ENCODE data around the gene TCEA2. TPM values are rescaled to one million over a fixed set of nuclear protein-coding genes. Genes with fewer than 3 reads are reported as not detected.
A peak's percentile ranks its signal among the peaks of the same experiment; 100 is the strongest.

Gene TCEA2
- total and polyA plus RNA-seq, 2 of the 13 experiments (the other 11 are each of a cell fraction or from before 2014, with no cell fraction given): 28.1 to 33.7 TPM

DNA sequence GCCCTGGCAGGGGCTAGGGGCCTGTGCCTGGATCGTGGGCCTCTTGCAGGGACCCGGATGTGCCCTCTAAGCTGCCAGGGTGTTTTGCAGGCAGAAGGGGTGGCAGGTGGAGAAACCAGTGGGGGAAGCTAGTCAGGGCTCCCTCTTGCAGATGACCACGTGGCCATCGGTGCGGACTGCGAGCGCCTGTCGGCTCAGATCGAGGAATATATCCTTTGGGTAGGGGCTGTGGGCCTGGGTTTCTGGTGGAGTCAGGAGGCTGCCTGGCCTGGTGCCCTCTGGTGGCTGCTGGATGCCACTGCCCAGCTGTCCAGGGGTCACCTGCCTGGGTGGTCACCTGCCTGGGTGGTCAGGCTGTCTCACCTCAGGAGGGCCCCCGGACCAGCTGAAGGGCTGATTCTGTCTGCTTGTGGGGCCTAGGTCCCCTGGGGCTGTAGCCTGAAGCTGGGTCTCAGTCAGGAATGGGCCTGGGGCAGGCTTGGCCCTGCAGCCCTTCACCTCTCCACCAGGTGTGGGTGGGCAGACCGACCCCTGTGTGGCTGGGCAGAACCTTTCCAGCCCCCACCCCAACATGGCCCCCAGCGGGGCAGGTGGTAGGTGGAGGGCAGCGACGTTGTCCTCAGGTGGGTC lies 6.7 kb downstream of the TCEA2 start:
- peak overlapping the region in 1 of 3 experiments; percentile 11; a peak in 1 of 6 replicates for H3K4me3 ChIP-seq (replicated peaks in 1 of 3; ENCODE audit: insufficient read depth in 1 of 3, low read depth in 2 of 3, low read length in 3 of 3)
- 31% methylated on average over 6 of the region's 14 CpGs for WGBS (ENCODE audit: low lambda C conversion rate)
- no peaks in the 10 kb centered on the region for H3K79me2 ChIP-seq (ENCODE audit: insufficient read depth, low read length)
- peak; percentile 62 for DNase-seq (ENCODE audit: low spot score)
- peak; percentile 67 for ATAC-seq
- intact Hi-C loops (cut with micrococcal nuclease; ENCODE audit: unreplicated experiment) (loop anchor here (2.0 kb wide), 1 partner anchor 15 kb away; no protein-coding TSS in a partner anchor), in situ Hi-C loops (cut with HindIII; ENCODE audit: extremely low pct_ligation_motif_present, low pct_unique_long_range_greater_than_20kb) (no loop called here)
- ChIA-PET POLR2A (interaction anchor here (0.7 to 1.9 kb wide), 3 partner anchors 10 to 89 kb away, joined by 3 to 8 read pairs (median 3); partner anchors contain the start of genes OPRL1 and PRPF6), CTCF (ENCODE audit: low intra/inter-chr PET ratio, low total read pairs) (interaction anchor here (1.1 to 1.6 kb wide), 5 partner anchors 15 to 532 kb away, joined by 3 to 13 read pairs (median 4); partner anchors contain the start of gene PTK6)
- no peaks in the 10 kb centered on the region for H3K9me3 ChIP-seq (ENCODE audit: low read length)
- no peak overlapping the region for H2AFZ ChIP-seq (ENCODE audit: low read length)
- H3K4me2 ChIP-seq (ENCODE audit: low read depth, low read length): peak overlapping the region; percentile 48
- peaks cover 37% of the 10 kb centered on the region for H3K4me1 ChIP-seq (ENCODE audit: insufficient read depth, low read length)
- H3K27ac ChIP-seq (ENCODE audit: extremely low read length, insufficient read depth, low read length): no peak overlapping the region
- no TSS peak for BruUV-seq (replicated peaks)
- no peaks in the 10 kb centered on the region for H3K36me3 ChIP-seq (replicated peaks in 1 of 2; ENCODE audit: control insufficient read depth in 1 of 2, insufficient read depth in 2 of 2, low read length in 2 of 2)
- H3K27me3 ChIP-seq (ENCODE audit: control insufficient read depth in 1 of 2, insufficient read depth in 2 of 2, low read length in 2 of 2): peaks cover 3 to 11% of the 10 kb centered on the region in 2 experiments; a peak in 2 of 5 replicates
- H3K9ac ChIP-seq (ENCODE audit: insufficient read depth, low read depth, low read length): no peak overlapping the region
- FAIRE-seq: peak; percentile 90
- no peaks in the 10 kb centered on the region for H4K20me1 ChIP-seq (ENCODE audit: insufficient read depth, low read length)
- no peak for TF ChIP-seq NR1H2 (CRISPR knock-in tag; IDR thresholded peaks at IDR 0.05; ENCODE audit: borderline replicate concordance, low read depth)
- TF ChIP-seq CEBPG (CRISPR knock-in tag; IDR thresholded peaks at IDR 0.05): no peak
- no peak for TF ChIP-seq ZKSCAN1 (IDR thresholded peaks at IDR 0.05; ENCODE audit: low read length)
- no peak for TF ChIP-seq ZNF234 (CRISPR knock-in tag; conservative IDR thresholded peaks at IDR 0.05)
- TF ChIP-seq ZNF883 (CRISPR knock-in tag; IDR thresholded peaks at IDR 0.05; ENCODE audit: not compliant biosample characterization): peak; percentile 75
- TF ChIP-seq, protein P1, sequence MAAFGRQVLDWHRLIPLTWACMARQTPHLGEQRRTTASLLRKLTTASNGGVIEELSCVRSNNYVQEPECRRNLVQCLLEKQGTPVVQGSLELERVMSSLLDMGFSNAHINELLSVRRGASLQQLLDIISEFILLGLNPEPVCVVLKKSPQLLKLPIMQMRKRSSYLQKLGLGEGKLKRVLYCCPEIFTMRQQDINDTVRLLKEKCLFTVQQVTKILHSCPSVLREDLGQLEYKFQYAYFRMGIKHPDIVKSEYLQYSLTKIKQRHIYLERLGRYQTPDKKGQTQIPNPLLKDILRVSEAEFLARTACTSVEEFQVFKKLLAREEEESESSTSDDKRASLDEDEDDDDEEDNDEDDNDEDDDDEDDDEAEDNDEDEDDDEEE (CRISPR knock-in tag; IDR thresholded peaks at IDR 0.05): no peak
- TF ChIP-seq, protein P2, sequence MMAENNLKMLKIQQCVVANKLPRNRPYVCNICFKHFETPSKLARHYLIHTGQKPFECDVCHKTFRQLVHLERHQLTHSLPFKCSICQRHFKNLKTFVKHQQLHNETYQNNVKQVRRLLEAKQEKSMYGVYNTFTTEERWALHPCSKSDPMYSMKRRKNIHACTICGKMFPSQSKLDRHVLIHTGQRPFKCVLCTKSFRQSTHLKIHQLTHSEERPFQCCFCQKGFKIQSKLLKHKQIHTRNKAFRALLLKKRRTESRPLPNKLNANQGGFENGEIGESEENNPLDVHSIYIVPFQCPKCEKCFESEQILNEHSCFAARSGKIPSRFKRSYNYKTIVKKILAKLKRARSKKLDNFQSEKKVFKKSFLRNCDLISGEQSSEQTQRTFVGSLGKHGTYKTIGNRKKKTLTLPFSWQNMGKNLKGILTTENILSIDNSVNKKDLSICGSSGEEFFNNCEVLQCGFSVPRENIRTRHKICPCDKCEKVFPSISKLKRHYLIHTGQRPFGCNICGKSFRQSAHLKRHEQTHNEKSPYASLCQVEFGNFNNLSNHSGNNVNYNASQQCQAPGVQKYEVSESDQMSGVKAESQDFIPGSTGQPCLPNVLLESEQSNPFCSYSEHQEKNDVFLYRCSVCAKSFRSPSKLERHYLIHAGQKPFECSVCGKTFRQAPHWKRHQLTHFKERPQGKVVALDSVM (CRISPR knock-in tag; IDR thresholded peaks at IDR 0.05): 0 out of 2 replicates have a peak, but pooled peaks have one; percentile 28
- TF ChIP-seq HNRNPK (IDR thresholded peaks at IDR 0.05; ENCODE audit: low read depth, low read length, poor library complexity, severe bottlenecking): no peak
- TF ChIP-seq GPN1 (CRISPR knock-in tag; IDR thresholded peaks at IDR 0.05; ENCODE audit: borderline replicate concordance): peak; percentile 67; the same call in 1 of the 2 replicates
- TF ChIP-seq HNRNPLL (IDR thresholded peaks at IDR 0.05; ENCODE audit: low read depth, low read length, poor library complexity, severe bottlenecking): no peak
- no peak for TF ChIP-seq CBX1 (IDR thresholded peaks at IDR 0.05; ENCODE audit: low read depth)
- 0 out of 2 replicates have a peak, but pooled peaks have one; percentile 36 for TF ChIP-seq MXD4 (CRISPR knock-in tag; IDR thresholded peaks at IDR 0.05)
- TF ChIP-seq RFX1 (IDR thresholded peaks at IDR 0.05): no peak
- TF ChIP-seq, protein P3, sequence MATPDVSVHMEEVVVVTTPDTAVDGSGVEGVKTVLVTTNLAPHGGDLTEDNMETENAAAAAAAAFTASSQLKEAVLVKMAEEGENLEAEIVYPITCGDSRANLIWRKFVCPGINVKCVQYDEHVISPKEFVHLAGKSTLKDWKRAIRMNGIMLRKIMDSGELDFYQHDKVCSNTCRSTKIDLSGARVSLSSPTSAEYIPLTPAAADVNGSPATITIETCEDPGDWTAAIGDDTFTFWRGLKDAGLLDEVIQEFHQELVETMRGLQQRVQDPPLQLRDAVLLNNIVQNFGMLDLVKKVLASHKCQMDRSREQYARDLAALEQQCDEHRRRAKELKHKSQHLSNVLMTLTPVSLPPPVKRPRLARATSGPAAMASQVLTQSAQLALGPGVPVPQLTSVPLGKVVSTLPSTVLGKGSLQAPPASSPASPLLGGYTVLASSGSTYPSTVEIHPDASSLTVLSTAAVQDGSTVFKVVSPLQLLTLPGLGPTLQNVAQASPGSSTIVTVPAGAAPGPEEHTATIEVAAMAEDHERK (CRISPR knock-in tag; IDR thresholded peaks at IDR 0.05; ENCODE audit: low read depth): no peak
- no peak for TF ChIP-seq MBNL3 (CRISPR knock-in tag; conservative IDR thresholded peaks at IDR 0.05)
- TF ChIP-seq ZNF260 (CRISPR knock-in tag; IDR thresholded peaks at IDR 0.05; ENCODE audit: borderline replicate concordance, low read depth): peak; percentile 31; the same call in 1 of the 2 replicates
- TF ChIP-seq, protein P4, sequence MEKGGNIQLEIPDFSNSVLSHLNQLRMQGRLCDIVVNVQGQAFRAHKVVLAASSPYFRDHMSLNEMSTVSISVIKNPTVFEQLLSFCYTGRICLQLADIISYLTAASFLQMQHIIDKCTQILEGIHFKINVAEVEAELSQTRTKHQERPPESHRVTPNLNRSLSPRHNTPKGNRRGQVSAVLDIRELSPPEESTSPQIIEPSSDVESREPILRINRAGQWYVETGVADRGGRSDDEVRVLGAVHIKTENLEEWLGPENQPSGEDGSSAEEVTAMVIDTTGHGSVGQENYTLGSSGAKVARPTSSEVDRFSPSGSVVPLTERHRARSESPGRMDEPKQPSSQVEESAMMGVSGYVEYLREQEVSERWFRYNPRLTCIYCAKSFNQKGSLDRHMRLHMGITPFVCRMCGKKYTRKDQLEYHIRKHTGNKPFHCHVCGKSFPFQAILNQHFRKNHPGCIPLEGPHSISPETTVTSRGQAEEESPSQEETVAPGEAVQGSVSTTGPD (CRISPR knock-in tag; IDR thresholded peaks at IDR 0.05): no peak
